ENCODE measurements around the gene IRGQ.
"Not testable (repeated sequence)": the region's sequence is repeated elsewhere in the genome, so short reads cannot be mapped to it uniquely, and the experiment has no call there.

IRGQ gene

GRCh38 chr19:43594081-43594697 is 1.7 kb downstream of the IRGQ start:
- Histone ChIP-seq H3K4me1 (ENCODE audit: control extremely low read depth in 1 of 4, control insufficient read depth in 4 of 4, insufficient read depth in 4 of 4, low read length in 3 of 4) (peaks cover 23 to 50% (median 41%) of the 10 kb centered on the region in 4 experiments), H3K4me3 (ENCODE audit: control insufficient read depth in 1 of 7, extremely low read depth in 1 of 7, insufficient read depth in 4 of 7, low read depth in 2 of 7, low read length in 6 of 7) (peak overlapping the region in 5 of 7 experiments; percentile 84 to 98 (median 92)), H3K36me3 (ENCODE audit: control insufficient read depth in 4 of 4, insufficient read depth in 4 of 4, low read length in 3 of 4) (peaks cover 0 to 32% (median 22%) of the 10 kb centered on the region in 4 experiments), H3K27me3 (replicated peaks in 2 of 5; ENCODE audit: control insufficient read depth in 4 of 5, insufficient read depth in 5 of 5, low read length in 4 of 5) (no peaks in the 10 kb centered on the region), H3K27ac (ENCODE audit: insufficient read depth in 1 of 2, low read depth in 1 of 2, low read length in 2 of 2, poor library complexity in 1 of 2, severe bottlenecking in 2 of 2) (no peak overlapping the region), H3K9me3 (ENCODE audit: control extremely low read depth in 1 of 5, control insufficient read depth in 4 of 5, insufficient read depth in 2 of 5, low read depth in 1 of 5, low read length in 4 of 5) (no peaks in the 10 kb centered on the region)
- WGBS (ENCODE audit: insufficient coverage): 96% methylated on average over 6 of the region's 10 CpGs
- no peak for DNase-seq
- ChIA-PET POLR2A (interaction anchor here (0.6 to 2.2 kb wide), 4 partner anchors 35 to 59 kb away, joined by 3 to 8 read pairs (median 6); no protein-coding TSS in a partner anchor), CTCF (interaction anchor here (0.7 to 14.7 kb wide), 20 partner anchors 9 to 75 kb away, joined by 3 to 247 read pairs (median 4); partner anchors contain the start of genes ETHE1, PINLYP and XRCC1)

GRCh38 chr19:43592800-43593350 is 3.1 kb downstream of the IRGQ start:
- WGBS (ENCODE audit: insufficient coverage): 98% methylated on average over 31 of the region's 37 CpGs
- peaks cover 16 to 41% (median 32%) of the 10 kb centered on the region in 4 experiments for H3K4me1 ChIP-seq (ENCODE audit: control extremely low read depth in 1 of 4, control insufficient read depth in 4 of 4, insufficient read depth in 4 of 4, low read length in 3 of 4)
- POLR2A ChIA-PET: no interaction called here

GRCh38 chr19:43591904-43592772 is 3.8 kb downstream of the IRGQ start:
- no peak overlapping the region for H3K4me3 ChIP-seq (ENCODE audit: control insufficient read depth in 1 of 7, extremely low read depth in 1 of 7, insufficient read depth in 4 of 7, low read depth in 2 of 7, low read length in 6 of 7)
- ChIA-PET CTCF (interaction anchor here (1.6 to 14.7 kb wide), 3 partner anchors 34 to 68 kb away, joined by 3 to 247 read pairs (median 46); no protein-coding TSS in a partner anchor), POLR2A (interaction anchor here (0.6 kb wide), 1 partner anchor 154 kb away, joined by 3 read pairs; no protein-coding TSS in a partner anchor)
- H3K4me1 ChIP-seq (ENCODE audit: control extremely low read depth in 1 of 4, control insufficient read depth in 4 of 4, insufficient read depth in 4 of 4, low read length in 3 of 4): peaks cover 9 to 33% (median 24%) of the 10 kb centered on the region in 4 experiments
- WGBS (ENCODE audit: insufficient coverage): 97% methylated on average over 62 of the region's 63 CpGs
- H3K27ac ChIP-seq (ENCODE audit: insufficient read depth in 1 of 2, low read depth in 1 of 2, low read length in 2 of 2, poor library complexity in 1 of 2, severe bottlenecking in 2 of 2): no peak overlapping the region
- peaks cover 0 to 25% (median 16%) of the 10 kb centered on the region in 4 experiments for H3K36me3 ChIP-seq (ENCODE audit: control insufficient read depth in 4 of 4, insufficient read depth in 4 of 4, low read length in 3 of 4)
- no peaks in the 10 kb centered on the region for H3K27me3 ChIP-seq (replicated peaks in 2 of 5; ENCODE audit: control insufficient read depth in 4 of 5, insufficient read depth in 5 of 5, low read length in 4 of 5)
- no peak for DNase-seq
- no peaks in the 10 kb centered on the region for H3K9me3 ChIP-seq (ENCODE audit: control extremely low read depth in 1 of 5, control insufficient read depth in 4 of 5, insufficient read depth in 2 of 5, low read depth in 1 of 5, low read length in 4 of 5)

More at GRCh38 chr19:43592800-43593350, 3.1 kb downstream of the IRGQ start:
- Histone ChIP-seq H3K27ac (ENCODE audit: insufficient read depth in 1 of 2, low read depth in 1 of 2, low read length in 2 of 2, poor library complexity in 1 of 2, severe bottlenecking in 2 of 2) (no peak overlapping the region), H3K4me3 (ENCODE audit: control insufficient read depth in 1 of 7, extremely low read depth in 1 of 7, insufficient read depth in 4 of 7, low read depth in 2 of 7, low read length in 6 of 7) (no peak overlapping the region), H3K36me3 (ENCODE audit: control insufficient read depth in 4 of 4, insufficient read depth in 4 of 4, low read length in 3 of 4) (peaks cover 0 to 25% (median 16%) of the 10 kb centered on the region in 4 experiments), H3K9me3 (ENCODE audit: control extremely low read depth in 1 of 5, control insufficient read depth in 4 of 5, insufficient read depth in 2 of 5, low read depth in 1 of 5, low read length in 4 of 5) (no peaks in the 10 kb centered on the region), H3K27me3 (replicated peaks in 2 of 5; ENCODE audit: control insufficient read depth in 4 of 5, insufficient read depth in 5 of 5, low read length in 4 of 5) (no peaks in the 10 kb centered on the region)
- CTCF ChIA-PET: interaction anchor here (0.9 to 14.7 kb wide), 6 partner anchors 19 to 73 kb away, joined by 3 to 247 read pairs (median 12); partner anchors contain the start of genes ETHE1, PINLYP and XRCC1
- DNase-seq: no peak

GRCh38 chr19:43589678-43590077 is 6.3 kb downstream of the IRGQ start:
- DNase-seq: peak in 2 of 3 donors; percentile 48 to 55
- H3K4me1 ChIP-seq (ENCODE audit: control extremely low read depth in 1 of 4, control insufficient read depth in 4 of 4, insufficient read depth in 4 of 4, low read length in 3 of 4): peaks cover 0 to 13% (median 8%) of the 10 kb centered on the region in 4 experiments
- H3K27ac ChIP-seq (ENCODE audit: insufficient read depth in 1 of 2, low read depth in 1 of 2, low read length in 2 of 2, poor library complexity in 1 of 2, severe bottlenecking in 2 of 2): no peak overlapping the region
- no peaks in the 10 kb centered on the region for H3K27me3 ChIP-seq (replicated peaks in 2 of 5; ENCODE audit: control insufficient read depth in 4 of 5, insufficient read depth in 5 of 5, low read length in 4 of 5)
- WGBS (ENCODE audit: insufficient coverage): 53% methylated on average over 6 of the region's 6 CpGs
- H3K36me3 ChIP-seq (ENCODE audit: control insufficient read depth in 4 of 4, insufficient read depth in 4 of 4, low read length in 3 of 4): peaks cover 0 to 28% (median 20%) of the 10 kb centered on the region in 4 experiments
- H3K9me3 ChIP-seq (ENCODE audit: control extremely low read depth in 1 of 5, control insufficient read depth in 4 of 5, insufficient read depth in 2 of 5, low read depth in 1 of 5, low read length in 4 of 5): no peaks in the 10 kb centered on the region
- ChIA-PET CTCF (interaction anchor here (1.0 to 14.7 kb wide), 4 partner anchors 17 to 54 kb away, joined by 3 to 247 read pairs (median 8); no protein-coding TSS in a partner anchor), POLR2A (interaction anchor here (0.6 kb wide), 2 partner anchors 27 to 35 kb away, joined by 3 read pairs; no protein-coding TSS in a partner anchor)
- H3K4me3 ChIP-seq (ENCODE audit: control insufficient read depth in 1 of 7, extremely low read depth in 1 of 7, insufficient read depth in 4 of 7, low read depth in 2 of 7, low read length in 6 of 7): no peak overlapping the region

- no peaks in the 10 kb centered on the region for H3K9me3 ChIP-seq (ENCODE audit: control extremely low read depth in 1 of 5, control insufficient read depth in 4 of 5, insufficient read depth in 2 of 5, low read depth in 1 of 5, low read length in 4 of 5)
- H3K27me3 ChIP-seq (replicated peaks in 2 of 5; ENCODE audit: control insufficient read depth in 4 of 5, insufficient read depth in 5 of 5, low read length in 4 of 5): no peaks in the 10 kb centered on the region
- peaks cover 0 to 9% (median 6%) of the 10 kb centered on the region in 4 experiments for H3K4me1 ChIP-seq (ENCODE audit: control extremely low read depth in 1 of 4, control insufficient read depth in 4 of 4, insufficient read depth in 4 of 4, low read length in 3 of 4)
- H3K36me3 ChIP-seq (ENCODE audit: control insufficient read depth in 4 of 4, insufficient read depth in 4 of 4, low read length in 3 of 4): peaks cover 0 to 28% (median 20%) of the 10 kb centered on the region in 4 experiments
- POLR2A ChIA-PET: interaction anchor here (0.6 kb wide), 1 partner anchor 28 kb away, joined by 3 read pairs; no protein-coding TSS in a partner anchor
- no peak for DNase-seq
- H3K27ac ChIP-seq (ENCODE audit: insufficient read depth in 1 of 2, low read depth in 1 of 2, low read length in 2 of 2, poor library complexity in 1 of 2, severe bottlenecking in 2 of 2): no peak overlapping the region
- H3K4me3 ChIP-seq (ENCODE audit: control insufficient read depth in 1 of 7, extremely low read depth in 1 of 7, insufficient read depth in 4 of 7, low read depth in 2 of 7, low read length in 6 of 7): no peak overlapping the region
- 100% methylated on average over 1 of the region's 5 CpGs for WGBS (ENCODE audit: insufficient coverage)
- CTCF ChIA-PET: interaction anchor here (1.0 to 14.7 kb wide), 5 partner anchors 15 to 53 kb away, joined by 3 to 247 read pairs (median 5); no protein-coding TSS in a partner anchor
Observed at GRCh38 chr19:43589277-43589676, 6.7 kb downstream of the IRGQ start.

- H3K9me3 ChIP-seq (ENCODE audit: control extremely low read depth in 1 of 5, control insufficient read depth in 4 of 5, insufficient read depth in 2 of 5, low read depth in 1 of 5, low read length in 4 of 5); H3K27me3 ChIP-seq (replicated peaks in 2 of 5; ENCODE audit: control insufficient read depth in 4 of 5, insufficient read depth in 5 of 5, low read length in 4 of 5); H3K4me3 ChIP-seq (ENCODE audit: control insufficient read depth in 1 of 7, extremely low read depth in 1 of 7, insufficient read depth in 4 of 7, low read depth in 2 of 7, low read length in 6 of 7); DNase-seq; POLR2A ChIA-PET; H3K27ac ChIP-seq (ENCODE audit: insufficient read depth in 1 of 2, low read depth in 1 of 2, low read length in 2 of 2, poor library complexity in 1 of 2, severe bottlenecking in 2 of 2): not testable (repeated sequence)
- Histone ChIP-seq H3K4me1 (ENCODE audit: control extremely low read depth in 1 of 4, control insufficient read depth in 4 of 4, insufficient read depth in 4 of 4, low read length in 3 of 4) (peaks cover 0 to 13% (median 7%) of the 10 kb centered on the region in 4 experiments), H3K36me3 (ENCODE audit: control insufficient read depth in 4 of 4, insufficient read depth in 4 of 4, low read length in 3 of 4) (peaks cover 0 to 12% (median 5%) of the 10 kb centered on the region in 4 experiments)
- CTCF ChIA-PET: interaction anchor here (14.7 kb wide), 1 partner anchor 28 kb away, joined by 247 read pairs; no protein-coding TSS in a partner anchor
- WGBS (ENCODE audit: insufficient coverage): 87% methylated on average over 3 of the region's 3 CpGs
Observed at GRCh38 chr19:43587029-43587428, 8.9 kb downstream of the IRGQ start.
